Right atrium auricular region (tissue), 2 donors: ENCODE measurements around the gene GDI2. TPM values are rescaled to one million over a fixed set of nuclear protein-coding genes. Genes with fewer than 3 reads are reported as not detected.
A peak's percentile ranks its signal among the peaks of the same experiment; 100 is the strongest.

Experiments
- DNase-seq: peaks from one replicate; pipeline ENCODE4 v3.0.0-alpha.2; 2019; ENCODE audit warnings: low spot score
- H3K27ac ChIP-seq, 2 donors: fragments of 200-600 bp; sonication (generic); 1 replicate in 1 of 2; 2 replicates in 1 of 2; pipeline ENCODE4 v1.5.1; 2016 to 2019
- H3K27me3 ChIP-seq, 2 donors: fragments of 200-600 bp; sonication (generic); one replicate each; pipeline versions ENCODE4 v1.5.1 to v1.6.0; 2017 to 2019
- H3K36me3 ChIP-seq: fragments of 200-600 bp; sonication (generic); one replicate; pipeline ENCODE4 v1.5.1; 2016
- H3K4me1 ChIP-seq, 2 donors: fragments of 200-600 bp; sonication (generic); one replicate each; pipeline versions ENCODE4 v1.5.1 to v1.6.0; 2017 to 2019
- H3K4me3 ChIP-seq, 2 donors: fragments of 200-600 bp; sonication (generic); 1 replicate in 1 of 2; 2 replicates in 1 of 2; pipeline ENCODE4 v1.5.1; 2017 to 2019; ENCODE audit warnings: mild to moderate bottlenecking in 1 of 2, moderate library complexity in 1 of 2
- H3K9me3 ChIP-seq, 2 donors: fragments of 200-600 bp; sonication (generic); one replicate each; pipeline ENCODE4 v1.5.1; 2019
- CTCF ChIP-seq, 2 donors: fragments of 200-600 bp; sonication (generic); IDR thresholded peaks; one replicate each; pipeline ENCODE4 v1.5.1; 2019; ENCODE audit warnings: antibody characterized with exemption in 2 of 2
- total RNA-seq, 2 donors: library from RNA; depleted of rRNA; stranded (reverse); fragments of >200 nt; gene quantifications; one replicate each; pipeline ENCODE4 v1.1.0, GENCODE V29; 2016

The GDI2 gene
- total RNA-seq, 2 donors from 2014 or later: 117 to 124 TPM

GRCh38 chr10:5737352-5737751 is 75.9 kb downstream of the GDI2 start:
- Histone ChIP-seq H3K9me3 (no peaks in the 10 kb centered on the region), H3K27me3 (no peaks in the 10 kb centered on the region), H3K27ac (no peak overlapping the region), H3K4me1 (no peaks in the 10 kb centered on the region), H3K36me3 (peaks cover 12% of the 10 kb centered on the region), H3K4me3 (no peak overlapping the region)
- DNase-seq: no peak
- TF ChIP-seq CTCF (IDR thresholded peaks at IDR 0.05): no peak

GRCh38 chr10:5736591-5736990 is 76.6 kb downstream of the GDI2 start:
- DNase-seq: no peak
- no peaks in the 10 kb centered on the region for H3K4me1 ChIP-seq
- no peak for TF ChIP-seq CTCF (IDR thresholded peaks at IDR 0.05)
- H3K4me3 ChIP-seq: no peak overlapping the region
- H3K9me3 ChIP-seq: no peaks in the 10 kb centered on the region
- H3K27me3 ChIP-seq: no peaks in the 10 kb centered on the region
- H3K27ac ChIP-seq: no peak overlapping the region
- H3K36me3 ChIP-seq: peaks cover 19% of the 10 kb centered on the region

- no peak for DNase-seq
- no peak overlapping the region for H3K27ac ChIP-seq
- no peak overlapping the region for H3K4me3 ChIP-seq
- TF ChIP-seq CTCF (IDR thresholded peaks at IDR 0.05): no peak
- peaks cover 27% of the 10 kb centered on the region for H3K36me3 ChIP-seq
- H3K4me1 ChIP-seq: no peaks in the 10 kb centered on the region
- H3K9me3 ChIP-seq: no peaks in the 10 kb centered on the region
- no peaks in the 10 kb centered on the region for H3K27me3 ChIP-seq
Measured at GRCh38 chr10:5735119-5735518, 78.1 kb downstream of the GDI2 start.

- H3K36me3 ChIP-seq: peaks cover 24% of the 10 kb centered on the region
- no peak for TF ChIP-seq CTCF (IDR thresholded peaks at IDR 0.05)
- DNase-seq: no peak
- no peak overlapping the region for H3K4me3 ChIP-seq
- H3K4me1 ChIP-seq: no peaks in the 10 kb centered on the region
- H3K27me3 ChIP-seq: no peaks in the 10 kb centered on the region
- H3K9me3 ChIP-seq: no peaks in the 10 kb centered on the region
- H3K27ac ChIP-seq: peak overlapping the region; percentile 28 to 65
Measured at GRCh38 chr10:5732141-5732540, 81.1 kb downstream of the GDI2 start.

GRCh38 chr10:5731559-5731958 is 81.7 kb downstream of the GDI2 start:
- no peak for DNase-seq
- Histone ChIP-seq H3K4me1 (no peaks in the 10 kb centered on the region), H3K27ac (peak overlapping the region; percentile 28 to 65), H3K9me3 (no peaks in the 10 kb centered on the region), H3K4me3 (no peak overlapping the region), H3K27me3 (no peaks in the 10 kb centered on the region), H3K36me3 (peaks cover 30% of the 10 kb centered on the region)
- TF ChIP-seq CTCF (IDR thresholded peaks at IDR 0.05): no peak

- no peak for TF ChIP-seq CTCF (IDR thresholded peaks at IDR 0.05)
- no peaks in the 10 kb centered on the region for H3K9me3 ChIP-seq
- DNase-seq: no peak
- H3K4me3 ChIP-seq: no peak overlapping the region
- H3K27ac ChIP-seq: no peak overlapping the region
- H3K27me3 ChIP-seq: no peaks in the 10 kb centered on the region
- H3K4me1 ChIP-seq: no peaks in the 10 kb centered on the region
- peaks cover 37% of the 10 kb centered on the region for H3K36me3 ChIP-seq
Measured at GRCh38 chr10:5730766-5731165, 82.5 kb downstream of the GDI2 start.
